HG02759 (cell line): ENCODE measurements around the gene FGF18.

Experiments used
- ATAC-seq: cut with Tn5 transposase; IDR thresholded peaks from one replicate; pipeline ENCODE4 v1.9.1; 2021; ENCODE audit warnings: mild to moderate bottlenecking, moderate library complexity; ENCODE audit not compliant: unreplicated experiment

Gene FGF18

DNA sequence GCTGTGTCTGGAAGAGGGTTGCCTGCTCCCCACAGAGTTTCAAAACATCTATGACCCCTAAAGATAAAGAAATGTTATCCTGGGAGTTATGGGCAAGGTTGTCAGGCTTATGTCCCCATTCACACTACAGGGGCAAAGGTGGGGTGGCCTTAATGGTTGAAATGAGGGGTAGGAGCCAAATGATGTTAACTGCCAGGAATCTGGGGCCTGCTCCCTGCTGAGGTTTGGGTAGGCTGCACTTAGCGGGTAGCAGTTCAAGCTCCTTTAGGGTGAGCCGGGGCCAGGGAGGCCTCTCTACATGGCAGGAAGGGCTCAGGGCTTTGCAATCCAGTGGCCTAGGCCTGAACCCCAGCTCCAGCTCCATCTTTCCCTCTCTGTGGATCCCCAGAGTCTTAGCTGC, 3.0 kb downstream of the FGF18 start:
- no peak for ATAC-seq

GRCh38 chr5:171422902-171423663, 3.6 kb downstream of the FGF18 start:
- no peak for ATAC-seq

- no peak for ATAC-seq
These were observed 5.3 kb downstream of the FGF18 start for GRCh38 chr5:171424726-171425125.

GRCh38 chr5:171425596-171426244, 6.3 kb downstream of the FGF18 start:
- no peak for ATAC-seq

DNA sequence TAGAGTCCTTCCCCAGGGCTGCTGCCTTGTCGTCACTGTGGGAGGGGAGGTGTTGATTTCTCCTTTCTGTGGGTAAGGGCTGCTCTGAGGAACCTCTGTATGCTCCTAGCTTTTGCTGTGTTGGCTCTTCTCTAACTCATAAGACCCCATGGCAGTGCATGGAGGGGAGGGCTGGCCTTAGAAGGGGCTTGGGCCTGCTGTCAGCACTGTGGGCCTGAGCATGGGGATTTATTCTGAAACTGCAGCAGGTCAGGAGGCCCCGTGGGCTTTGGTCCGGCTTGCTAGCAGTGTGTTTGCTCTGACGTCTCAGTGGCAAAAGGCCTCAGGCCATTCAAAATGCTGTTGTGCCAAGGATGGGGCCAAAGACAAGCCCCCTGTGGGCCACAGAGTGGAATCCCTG, 6.8 kb downstream of the FGF18 start:
- no peak for ATAC-seq

GRCh38 chr5:171426680-171427079, 7.2 kb downstream of the FGF18 start:
- no peak for ATAC-seq

- no peak for ATAC-seq
These were observed 8.1 kb downstream of the FGF18 start for GRCh38 chr5:171427318-171428167.

DNA sequence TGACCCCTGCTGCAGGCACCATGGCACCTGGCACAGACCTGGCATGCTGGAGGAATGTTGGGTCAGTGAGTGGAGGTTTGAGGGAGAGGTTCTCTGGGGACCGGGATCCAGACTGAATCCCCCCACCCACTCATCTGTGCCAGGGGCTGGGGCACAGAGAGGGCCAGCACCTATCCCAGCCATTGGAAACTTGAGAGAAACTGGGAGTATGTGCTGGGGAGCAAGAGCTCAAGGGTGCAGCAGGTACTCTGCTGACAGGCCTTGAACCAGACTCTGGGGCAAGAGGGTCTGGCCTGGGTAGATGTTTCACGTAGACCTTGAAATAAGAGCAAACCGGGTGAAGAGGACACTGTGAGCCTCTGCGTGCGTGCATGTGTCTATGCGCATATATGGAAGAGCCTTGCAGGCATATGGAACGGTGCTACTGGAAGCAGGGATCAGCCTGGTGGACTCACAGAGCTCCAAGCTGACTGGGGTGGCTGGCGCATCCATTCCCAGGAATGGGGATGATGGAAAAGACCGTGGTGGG, 8.8 kb downstream of the FGF18 start:
- no peak for ATAC-seq

DNA sequence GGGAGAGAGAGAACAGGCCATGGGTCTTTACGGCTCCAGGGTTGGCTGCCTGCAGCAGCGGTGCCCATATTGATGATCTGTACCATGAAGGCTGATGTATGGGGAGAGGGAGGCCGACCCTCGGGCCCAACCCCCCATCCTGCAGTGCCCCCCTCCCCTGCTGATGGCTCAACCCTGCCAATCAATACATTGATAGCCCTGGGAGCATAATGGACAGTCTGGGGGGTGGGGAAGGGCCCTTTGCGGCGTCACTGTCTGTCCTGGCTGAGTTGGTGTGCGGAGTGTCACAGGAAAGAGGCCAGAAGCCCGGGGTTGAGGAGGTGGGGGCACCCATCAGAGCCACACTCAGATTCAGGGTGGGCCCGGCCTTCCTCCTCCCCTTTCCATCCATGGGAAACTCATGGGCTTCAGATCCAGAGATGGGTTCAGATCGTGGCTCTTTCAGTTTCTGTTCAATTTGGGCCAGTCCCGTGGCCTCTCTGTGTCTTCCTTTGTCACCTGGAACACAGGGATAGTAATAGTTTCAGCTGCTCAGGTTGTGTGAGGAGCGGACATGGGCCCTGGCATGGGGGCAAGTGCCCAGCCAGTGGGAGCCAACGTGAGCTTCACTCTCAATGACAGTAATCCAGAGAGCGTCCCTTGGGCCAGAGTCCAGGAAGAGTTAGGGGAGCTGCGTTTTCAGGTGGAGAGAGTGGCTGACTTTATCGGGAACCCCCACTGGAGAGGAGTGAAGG, 9.5 kb downstream of the FGF18 start:
- no peak for ATAC-seq

DNA sequence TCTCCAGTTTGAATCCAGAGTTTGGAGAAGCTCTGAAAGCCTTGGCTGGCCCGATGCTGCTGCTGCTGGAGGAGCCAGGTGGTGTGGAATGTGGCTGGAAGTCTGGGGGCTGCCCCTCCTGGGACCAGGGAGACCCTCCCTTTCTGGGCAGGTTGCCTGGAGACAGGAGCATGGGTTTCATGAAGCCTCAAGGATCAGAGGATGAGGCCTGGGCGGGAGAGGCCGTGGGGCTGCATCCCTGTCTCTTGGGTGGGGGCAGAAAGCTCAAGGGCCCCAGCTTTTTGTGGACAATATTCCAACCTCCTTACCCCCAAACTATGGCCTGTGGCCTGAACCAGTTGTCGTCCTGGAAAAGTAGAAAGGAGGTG, 10.1 kb downstream of the FGF18 start:
- no peak for ATAC-seq

DNA sequence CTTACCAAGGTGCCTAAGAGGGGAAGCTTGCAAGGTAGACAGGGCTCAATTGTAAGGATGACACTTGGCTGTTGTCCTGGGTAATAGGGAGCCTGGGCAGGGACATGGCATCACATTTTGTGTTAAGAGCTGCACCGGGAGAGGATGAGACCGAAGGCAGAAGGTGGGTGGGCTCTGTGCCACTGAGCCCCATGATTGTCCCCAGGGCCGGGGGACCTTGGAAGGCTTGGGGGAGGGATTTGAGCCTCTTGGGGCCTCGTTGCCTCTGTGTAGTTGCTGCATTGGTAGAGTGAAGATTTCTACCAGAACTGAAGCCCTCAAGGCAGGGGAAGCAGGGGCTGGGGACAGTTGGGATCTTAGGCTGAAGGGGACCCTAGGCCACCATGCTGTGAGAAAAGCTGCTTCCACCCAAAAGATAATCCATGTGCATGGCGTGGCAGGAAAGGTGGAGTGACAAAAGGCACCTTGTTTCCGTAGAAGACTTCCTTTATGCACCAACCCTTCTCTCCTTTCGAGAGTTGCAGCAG, 11.9 kb downstream of the FGF18 start:
- no peak for ATAC-seq

DNA sequence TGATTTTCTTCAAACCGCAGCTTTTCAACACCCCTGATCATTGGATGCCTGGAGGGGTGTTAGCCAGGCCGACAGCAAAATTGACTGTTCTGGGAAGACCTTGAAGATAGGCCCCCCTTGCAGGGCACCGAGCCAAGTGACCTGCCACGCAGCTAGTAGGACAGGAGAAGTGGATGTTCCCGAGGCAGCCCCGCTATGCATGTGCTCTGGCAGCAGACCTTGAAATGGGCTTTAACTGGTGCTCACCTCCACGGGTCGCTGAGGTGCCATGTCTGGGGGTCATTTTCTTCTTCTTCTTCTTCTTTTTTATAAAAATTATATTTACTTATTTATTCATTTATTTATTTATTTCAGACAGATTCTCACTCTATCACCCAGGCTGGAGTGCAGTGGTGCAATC, 12.6 kb downstream of the FGF18 start:
- no peak for ATAC-seq

GRCh38 chr5:171432583-171433351, 13.3 kb downstream of the FGF18 start:
- no peak for ATAC-seq

GRCh38 chr5:171433352-171433698, 13.9 kb downstream of the FGF18 start:
- no peak for ATAC-seq

DNA sequence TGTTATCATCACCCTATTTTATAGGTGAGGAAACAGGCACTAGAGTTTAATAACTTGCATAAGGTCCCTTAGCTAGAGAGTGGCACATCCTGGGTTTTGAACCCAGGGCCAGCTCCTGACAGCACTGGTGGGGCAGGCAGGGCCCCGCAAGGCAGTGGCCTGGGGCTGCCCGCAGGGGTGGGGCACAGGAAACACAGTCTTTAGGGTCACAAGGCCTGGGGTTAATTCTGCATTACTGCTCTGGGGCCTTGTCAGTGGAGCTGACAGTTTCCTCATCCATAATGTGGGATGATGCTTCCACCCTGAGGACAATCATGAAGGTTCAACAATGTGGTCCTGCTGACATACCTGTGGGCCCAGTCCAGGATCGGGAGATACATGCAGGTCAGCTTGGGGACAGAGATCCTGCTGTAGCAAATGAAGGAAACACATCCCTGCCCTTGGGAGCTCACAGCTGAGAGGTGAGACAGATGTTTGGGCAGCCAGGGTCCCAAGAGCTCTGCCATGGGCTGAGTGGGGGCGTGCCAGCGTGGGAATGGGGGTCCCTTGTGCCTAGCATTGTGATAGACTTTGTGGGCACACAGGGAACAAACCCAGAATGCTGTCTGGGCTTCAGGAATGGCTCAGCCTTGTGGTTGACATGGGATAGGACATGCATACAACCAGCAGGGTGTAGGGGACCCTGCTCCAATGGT, 14.7 kb downstream of the FGF18 start:
- ATAC-seq, result no peak

DNA sequence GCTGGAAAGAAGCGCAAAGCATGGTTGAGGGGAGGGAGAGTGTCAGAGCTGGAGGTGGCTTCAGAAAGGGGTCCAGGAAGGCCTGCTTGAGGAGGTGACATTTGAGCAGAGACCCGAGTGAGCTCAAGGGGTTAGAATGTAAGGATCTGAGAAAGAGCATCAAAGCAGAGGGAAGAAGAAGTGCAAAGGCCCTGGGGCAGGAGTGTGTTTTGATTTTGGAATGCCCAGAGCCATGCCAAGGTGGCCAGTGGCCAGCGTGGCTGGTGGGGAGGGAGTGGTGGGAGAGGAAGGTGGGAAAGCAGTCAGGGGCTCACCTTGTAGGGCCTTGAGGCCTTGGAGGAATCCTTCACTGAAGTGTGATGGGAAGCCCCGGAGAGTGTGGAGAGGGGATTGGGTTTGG, 15.4 kb downstream of the FGF18 start:
- no peak for ATAC-seq

DNA sequence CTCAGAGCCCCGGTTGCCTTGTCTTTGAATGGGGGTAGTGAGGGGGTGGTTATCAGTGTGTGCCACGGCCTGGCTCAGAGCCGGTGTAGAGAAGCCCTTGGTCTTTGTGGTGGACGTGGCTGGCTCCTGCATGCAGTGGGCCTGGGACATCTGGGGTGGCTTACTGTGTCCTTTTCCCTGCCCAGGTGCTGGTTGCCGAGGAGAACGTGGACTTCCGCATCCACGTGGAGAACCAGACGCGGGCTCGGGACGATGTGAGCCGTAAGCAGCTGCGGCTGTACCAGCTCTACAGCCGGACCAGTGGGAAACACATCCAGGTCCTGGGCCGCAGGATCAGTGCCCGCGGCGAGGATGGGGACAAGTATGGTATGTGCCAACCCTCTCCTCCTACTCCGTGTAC, 16.5 kb downstream of the FGF18 start:
- no peak for ATAC-seq

- no peak for ATAC-seq
These were observed 17.4 kb downstream of the FGF18 start for GRCh38 chr5:171436804-171437285.

DNA sequence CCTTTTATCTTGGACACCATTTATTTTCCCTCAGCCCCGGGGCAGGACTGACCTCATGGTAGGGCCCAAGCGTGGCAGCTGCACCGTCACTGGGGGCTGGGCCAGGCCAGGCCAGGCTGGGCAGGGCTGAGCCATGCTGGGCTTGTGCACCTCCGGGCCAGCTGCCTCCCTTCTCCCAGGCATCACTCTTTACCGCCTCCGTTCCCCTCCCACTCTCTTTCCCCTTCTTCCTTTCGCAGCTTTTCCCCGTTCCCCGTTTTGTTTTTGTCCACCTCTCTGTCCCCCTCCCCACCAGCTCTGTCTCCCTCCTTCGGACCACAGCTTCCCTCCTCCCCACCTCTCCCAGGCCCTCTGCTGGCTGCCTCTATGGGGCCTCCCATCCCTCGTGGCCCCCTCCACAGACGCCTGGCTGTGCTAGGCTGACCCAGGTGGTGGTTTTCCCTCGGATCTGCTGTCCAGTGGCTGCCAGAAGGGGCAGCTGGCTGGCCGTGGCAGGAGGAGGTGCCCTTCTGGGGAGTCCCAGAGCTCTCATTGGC, 17.9 kb downstream of the FGF18 start:
- ATAC-seq, result no peak
